ENCODE results near the gene BCL6B.

The BCL6B gene

GRCh38 chr17:7056386-7056785, 33.5 kb downstream of the BCL6B start:
- Histone ChIP-seq H3K9me3 (ENCODE audit: low read depth, low read length) (no peaks in the 10 kb centered on the region), H3K9ac (ENCODE audit: insufficient read length) (no peak overlapping the region), H3K36me3 (ENCODE audit: insufficient read depth, low read length) (no peaks in the 10 kb centered on the region), H3K27ac (no peak overlapping the region), H3K4me3 (no peak overlapping the region)
- no peak for TF ChIP-seq POLR2AphosphoS5 (IDR thresholded peaks at IDR 0.05; ENCODE audit: borderline replicate concordance, low read depth, low read length)
- no peak for DNase-seq (ENCODE audit: low read depth, low spot score)

- no peak overlapping the region for H3K9ac ChIP-seq (ENCODE audit: insufficient read length)
- H3K27ac ChIP-seq = no peak overlapping the region
- no peak overlapping the region for H3K4me3 ChIP-seq
- no peaks in the 10 kb centered on the region for H3K9me3 ChIP-seq (ENCODE audit: low read depth, low read length)
- TF ChIP-seq EZH2 (IDR thresholded peaks at IDR 0.05) (no peak), POLR2AphosphoS5 (IDR thresholded peaks at IDR 0.05; ENCODE audit: borderline replicate concordance, low read depth, low read length) (no peak), FOXP2 (optimal IDR thresholded peaks at IDR 0.05; ENCODE audit: control extremely low read depth, extremely low read length, insufficient read depth) (no peak)
- DNase-seq (ENCODE audit: low read depth, low spot score) = no peak
- H3K36me3 ChIP-seq (ENCODE audit: insufficient read depth, low read length) = no peaks in the 10 kb centered on the region
These were observed 36.1 kb downstream of the BCL6B start for GRCh38 chr17:7058831-7059447.

DNA sequence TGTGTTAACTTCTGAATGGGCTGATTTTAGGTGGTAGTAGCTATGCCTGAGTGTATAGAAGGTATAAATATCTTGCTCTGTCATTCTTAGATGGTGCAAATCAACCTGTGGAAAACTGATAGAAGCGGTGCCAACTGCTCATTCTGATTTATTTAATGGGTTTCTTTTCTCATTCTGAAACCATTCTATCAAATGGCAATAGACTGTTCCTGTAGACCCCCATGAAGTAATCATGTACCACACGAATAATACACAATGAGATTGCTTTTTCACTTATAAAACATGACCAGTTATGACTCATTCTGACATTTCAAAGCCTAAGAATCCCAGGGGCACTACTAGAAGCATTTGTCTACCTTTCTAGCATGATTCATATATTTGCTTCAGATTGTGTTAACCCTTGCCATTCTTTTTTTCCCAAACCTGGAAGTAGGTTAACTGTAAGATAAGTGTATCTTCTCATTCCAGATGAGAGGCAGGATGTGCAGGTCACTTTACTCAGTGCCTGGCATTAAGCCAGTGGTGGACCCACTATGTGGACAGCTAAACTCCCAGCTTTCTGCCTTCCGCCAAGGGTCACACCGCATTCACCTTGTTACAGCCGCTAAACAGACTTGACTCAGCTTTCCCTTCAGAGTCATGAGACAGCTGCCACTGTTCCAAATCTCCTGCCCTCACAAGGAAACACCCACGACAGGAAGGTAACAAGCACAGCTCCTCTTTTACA, 37.5 kb downstream of the BCL6B start:
- H3K36me3 ChIP-seq (ENCODE audit: insufficient read depth, low read length) = no peaks in the 10 kb centered on the region
- H3K9ac ChIP-seq (ENCODE audit: insufficient read length) = no peak overlapping the region
- H3K9me3 ChIP-seq (ENCODE audit: low read depth, low read length) = no peaks in the 10 kb centered on the region
- no peak for DNase-seq (ENCODE audit: low read depth, low spot score)
- TF ChIP-seq POLR2AphosphoS5 (IDR thresholded peaks at IDR 0.05; ENCODE audit: borderline replicate concordance, low read depth, low read length) (no peak), FOXP2 (optimal IDR thresholded peaks at IDR 0.05; ENCODE audit: control extremely low read depth, extremely low read length, insufficient read depth) (no peak), EZH2 (IDR thresholded peaks at IDR 0.05) (no peak)
- H3K4me3 ChIP-seq = no peak overlapping the region
- no peak overlapping the region for H3K27ac ChIP-seq

DNA sequence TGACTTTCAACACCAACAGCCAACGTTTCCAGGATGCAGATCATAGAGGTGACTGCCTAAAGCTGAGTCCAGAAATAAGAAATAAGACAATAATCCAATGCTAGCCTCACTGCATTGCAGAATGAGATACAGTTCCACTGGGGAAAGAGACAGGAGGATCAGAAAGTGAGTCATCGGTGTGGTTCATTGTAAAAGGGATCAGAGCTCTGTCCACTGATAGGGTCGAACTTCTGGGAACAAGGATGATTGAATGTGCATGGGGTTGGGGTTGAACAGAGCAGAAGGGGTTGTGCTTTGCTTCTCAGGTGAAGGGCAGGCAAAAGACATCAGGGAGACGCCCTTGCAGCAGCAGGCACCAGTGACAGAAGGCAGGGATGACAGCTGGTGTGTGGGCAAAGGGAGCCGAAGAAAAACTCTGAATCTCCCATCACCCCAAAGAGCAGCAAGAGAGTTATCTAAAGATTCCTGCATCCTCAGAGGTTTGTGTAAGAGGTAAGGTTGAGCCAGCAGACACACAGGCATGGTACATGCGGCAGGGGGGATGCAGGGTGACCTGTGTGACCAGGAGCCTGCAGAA, 40.8 kb downstream of the BCL6B start:
- Histone ChIP-seq H3K9ac (ENCODE audit: insufficient read length) (no peak overlapping the region), H3K9me3 (ENCODE audit: low read depth, low read length) (no peaks in the 10 kb centered on the region; the same call in 1 of the 2 replicates), H3K36me3 (ENCODE audit: insufficient read depth, low read length) (no peaks in the 10 kb centered on the region), H3K27ac (no peak overlapping the region), H3K4me3 (no peak overlapping the region)
- TF ChIP-seq FOXP2 (optimal IDR thresholded peaks at IDR 0.05; ENCODE audit: control extremely low read depth, extremely low read length, insufficient read depth) (no peak), POLR2AphosphoS5 (IDR thresholded peaks at IDR 0.05; ENCODE audit: borderline replicate concordance, low read depth, low read length) (no peak), EZH2 (IDR thresholded peaks at IDR 0.05) (no peak)
- no peak for DNase-seq (ENCODE audit: low read depth, low spot score)

DNA sequence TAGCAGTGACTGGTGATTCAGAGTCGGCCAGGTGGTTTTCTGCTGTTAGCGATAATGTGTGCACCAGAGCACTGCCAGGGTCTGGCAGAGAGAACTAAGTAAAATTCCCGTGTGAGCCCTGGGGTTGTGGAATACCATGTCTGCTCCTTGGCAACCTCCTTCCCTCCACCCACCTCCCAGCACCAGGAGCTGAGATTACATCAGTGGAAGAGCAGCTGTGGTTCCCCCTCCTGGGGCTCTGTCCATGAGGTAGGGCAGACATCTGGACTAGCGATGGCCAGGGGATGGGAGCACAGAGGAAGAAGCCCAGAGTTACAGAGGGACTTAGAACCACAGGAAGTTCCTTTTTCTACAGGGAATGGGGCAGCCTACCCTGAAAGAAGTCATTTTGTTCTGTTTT, 41.4 kb downstream of the BCL6B start:
- H3K9me3 ChIP-seq (ENCODE audit: low read depth, low read length) = no peaks in the 10 kb centered on the region; the same call in 1 of the 2 replicates
- no peak for DNase-seq (ENCODE audit: low read depth, low spot score)
- no peak overlapping the region for H3K9ac ChIP-seq (ENCODE audit: insufficient read length)
- H3K4me3 ChIP-seq = no peak overlapping the region
- TF ChIP-seq FOXP2 (optimal IDR thresholded peaks at IDR 0.05; ENCODE audit: control extremely low read depth, extremely low read length, insufficient read depth) (no peak), EZH2 (IDR thresholded peaks at IDR 0.05) (no peak), POLR2AphosphoS5 (IDR thresholded peaks at IDR 0.05; ENCODE audit: borderline replicate concordance, low read depth, low read length) (no peak)
- H3K27ac ChIP-seq = no peak overlapping the region
- no peaks in the 10 kb centered on the region for H3K36me3 ChIP-seq (ENCODE audit: insufficient read depth, low read length)

DNA sequence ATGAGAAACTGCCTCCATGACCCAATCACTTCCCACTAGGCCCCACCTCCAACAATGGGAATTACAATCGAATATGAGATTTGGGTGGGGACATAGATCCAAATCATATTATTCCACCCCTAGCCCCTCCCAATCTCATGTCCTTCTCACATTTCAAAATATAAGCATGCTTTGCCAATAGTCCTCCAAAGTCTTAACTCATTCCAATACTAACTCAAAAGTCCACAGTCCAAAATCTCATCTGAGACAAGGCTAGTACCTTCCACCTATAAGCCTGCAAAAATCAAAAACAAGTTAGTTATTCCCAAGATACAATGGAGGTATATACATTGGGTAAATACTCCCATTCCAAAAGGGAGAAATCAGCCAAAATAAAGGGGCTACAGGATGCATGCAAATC, 44.3 kb downstream of the BCL6B start:
- TF ChIP-seq POLR2AphosphoS5 (IDR thresholded peaks at IDR 0.05; ENCODE audit: borderline replicate concordance, low read depth, low read length) (no peak), FOXP2 (optimal IDR thresholded peaks at IDR 0.05; ENCODE audit: control extremely low read depth, extremely low read length, insufficient read depth) (no peak), EZH2 (IDR thresholded peaks at IDR 0.05) (no peak)
- no peak for DNase-seq (ENCODE audit: low read depth, low spot score)
- Histone ChIP-seq H3K4me3 (no peak overlapping the region), H3K27ac (no peak overlapping the region), H3K9me3 (ENCODE audit: low read depth, low read length) (no peaks in the 10 kb centered on the region; the same call in 1 of the 2 replicates), H3K36me3 (ENCODE audit: insufficient read depth, low read length) (no peaks in the 10 kb centered on the region), H3K9ac (ENCODE audit: insufficient read length) (no peak overlapping the region)

GRCh38 chr17:7068268-7068667, 45.4 kb downstream of the BCL6B start:
- no peak overlapping the region for H3K9ac ChIP-seq (ENCODE audit: insufficient read length)
- no peaks in the 10 kb centered on the region for H3K36me3 ChIP-seq (ENCODE audit: insufficient read depth, low read length)
- H3K9me3 ChIP-seq (ENCODE audit: low read depth, low read length) = no peaks in the 10 kb centered on the region; the same call in 1 of the 2 replicates
- H3K4me3 ChIP-seq = no peak overlapping the region
- no peak overlapping the region for H3K27ac ChIP-seq
- DNase-seq (ENCODE audit: low read depth, low spot score) = no peak
- no peak for TF ChIP-seq POLR2AphosphoS5 (IDR thresholded peaks at IDR 0.05; ENCODE audit: borderline replicate concordance, low read depth, low read length)
- no peak for TF ChIP-seq FOXP2 (optimal IDR thresholded peaks at IDR 0.05; ENCODE audit: control extremely low read depth, extremely low read length, insufficient read depth)
- TF ChIP-seq EZH2 (IDR thresholded peaks at IDR 0.05) = no peak

DNA sequence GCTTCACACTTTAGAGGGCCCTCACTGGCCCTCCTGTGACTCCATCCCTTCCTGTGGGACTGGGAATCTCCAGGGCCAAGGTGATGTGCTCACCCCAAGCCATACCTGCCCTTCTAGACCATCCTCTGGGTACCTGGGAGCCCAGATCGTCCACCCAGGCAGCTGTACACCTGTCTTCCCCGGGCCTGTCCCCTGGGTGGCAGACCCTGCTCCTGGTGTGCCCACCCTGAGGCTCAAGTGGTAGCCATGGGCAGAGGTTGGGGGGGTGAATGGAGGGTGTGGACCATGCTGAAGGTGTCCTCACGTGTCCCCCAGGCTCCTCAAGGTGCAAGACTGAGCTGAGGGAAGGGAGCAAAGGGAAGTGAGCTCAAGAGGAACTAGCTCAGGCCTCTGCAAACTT, 47.9 kb downstream of the BCL6B start:
- no peaks in the 10 kb centered on the region; the same call in 1 of the 2 replicates for H3K9me3 ChIP-seq (ENCODE audit: low read depth, low read length)
- H3K4me3 ChIP-seq = no peak overlapping the region
- TF ChIP-seq EZH2 (IDR thresholded peaks at IDR 0.05) (no peak), FOXP2 (optimal IDR thresholded peaks at IDR 0.05; ENCODE audit: control extremely low read depth, extremely low read length, insufficient read depth) (no peak), POLR2AphosphoS5 (IDR thresholded peaks at IDR 0.05; ENCODE audit: borderline replicate concordance, low read depth, low read length) (no peak)
- DNase-seq (ENCODE audit: low read depth, low spot score) = no peak
- H3K36me3 ChIP-seq (ENCODE audit: insufficient read depth, low read length) = no peaks in the 10 kb centered on the region
- no peak overlapping the region for H3K9ac ChIP-seq (ENCODE audit: insufficient read length)
- H3K27ac ChIP-seq = no peak overlapping the region

All from SK-N-MC (cell line).